Activated naive CD8-positive, alpha-beta T cell treated with anti-CD3 and anti-CD28 coated beads for 36 hours (primary cell): ENCODE results near the gene AFAP1L2. TPM values are rescaled to one million over a fixed set of nuclear protein-coding genes. Genes with fewer than 3 reads are reported as not detected.

Source experiments
- total RNA-seq, 2 experiments: library from RNA; stranded (reverse); gene quantifications; one replicate each; pipeline ENCODE4 v1.2.3, GENCODE V29; 2021

The AFAP1L2 gene
- total RNA-seq, 2 experiments from 2014 or later: 3.2 to 4.6 TPM

Other genes starting within 250 kb of the AFAP1L2 start
- 10 to 100 TPM in 1 of 2 experiments, 1 to 10 TPM in 1; 8.3 to 10.3 TPM for gene CCDC186, start 230.3 kb downstream of the AFAP1L2 start, total RNA-seq
- under 1 TPM; 0.21 to 0.24 TPM for gene TDRD1, start 225.1 kb downstream of the AFAP1L2 start, total RNA-seq
- not detected for gene VWA2, start 165.2 kb downstream of the AFAP1L2 start, total RNA-seq